ENCODE results near the gene GPSM1.

The GPSM1 gene

DNA sequence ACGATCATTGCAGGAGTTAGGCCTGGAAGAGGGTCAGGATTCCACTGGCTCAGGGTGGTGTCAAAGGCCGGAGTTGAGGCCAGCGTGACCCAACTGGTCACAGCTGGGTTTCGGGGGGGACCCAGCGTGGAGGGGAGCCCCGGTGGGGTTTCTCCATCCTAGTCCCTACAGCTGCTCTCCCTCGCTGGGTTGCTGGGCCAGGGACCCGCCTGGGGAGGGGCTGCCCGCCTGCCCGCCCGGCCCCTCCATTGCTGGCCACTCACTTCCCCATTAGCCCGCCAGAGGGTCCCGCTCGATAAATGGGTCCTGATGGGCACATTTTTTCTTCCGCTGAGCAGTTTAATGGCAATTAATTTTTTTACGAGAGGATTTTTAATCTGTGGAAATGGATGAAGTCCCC lies 32.3 kb upstream of the GPSM1 start:
- ATAC-seq (ENCODE audit: insufficient read depth, low read depth) (no peak), DNase-seq (no peak)
- TF ChIP-seq EZH2 (IDR thresholded peaks at IDR 0.05; ENCODE audit: borderline replicate concordance, low read depth, low read length, severe bottlenecking): no peak
- TF ChIP-seq, protein P1, sequence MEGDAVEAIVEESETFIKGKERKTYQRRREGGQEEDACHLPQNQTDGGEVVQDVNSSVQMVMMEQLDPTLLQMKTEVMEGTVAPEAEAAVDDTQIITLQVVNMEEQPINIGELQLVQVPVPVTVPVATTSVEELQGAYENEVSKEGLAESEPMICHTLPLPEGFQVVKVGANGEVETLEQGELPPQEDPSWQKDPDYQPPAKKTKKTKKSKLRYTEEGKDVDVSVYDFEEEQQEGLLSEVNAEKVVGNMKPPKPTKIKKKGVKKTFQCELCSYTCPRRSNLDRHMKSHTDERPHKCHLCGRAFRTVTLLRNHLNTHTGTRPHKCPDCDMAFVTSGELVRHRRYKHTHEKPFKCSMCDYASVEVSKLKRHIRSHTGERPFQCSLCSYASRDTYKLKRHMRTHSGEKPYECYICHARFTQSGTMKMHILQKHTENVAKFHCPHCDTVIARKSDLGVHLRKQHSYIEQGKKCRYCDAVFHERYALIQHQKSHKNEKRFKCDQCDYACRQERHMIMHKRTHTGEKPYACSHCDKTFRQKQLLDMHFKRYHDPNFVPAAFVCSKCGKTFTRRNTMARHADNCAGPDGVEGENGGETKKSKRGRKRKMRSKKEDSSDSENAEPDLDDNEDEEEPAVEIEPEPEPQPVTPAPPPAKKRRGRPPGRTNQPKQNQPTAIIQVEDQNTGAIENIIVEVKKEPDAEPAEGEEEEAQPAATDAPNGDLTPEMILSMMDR (IDR thresholded peaks at IDR 0.05; ENCODE audit: borderline replicate concordance, extremely low read depth, low read length, poor library complexity, severe bottlenecking): no peak
- Histone ChIP-seq H3K4me3 (ENCODE audit: low read depth in 1 of 2, low read length in 2 of 2) (no peak overlapping the region), H3K27ac (ENCODE audit: low read length) (no peak overlapping the region), H3K4me1 (ENCODE audit: insufficient read depth, low read length) (no peaks in the 10 kb centered on the region), H3K27me3 (ENCODE audit: insufficient read depth, low read length, poor library complexity) (no peaks in the 10 kb centered on the region), H3K4me2 (ENCODE audit: insufficient read depth, low read length) (no peak overlapping the region), H3K9ac (ENCODE audit: low read depth, low read length) (no peak overlapping the region), H4K20me1 (ENCODE audit: insufficient read depth, low read length) (no peaks in the 10 kb centered on the region), H3K79me2 (ENCODE audit: insufficient read depth, low read length) (no peaks in the 10 kb centered on the region), H3K9me3 (ENCODE audit: insufficient read depth, low read length, severe bottlenecking) (peaks cover 3% of the 10 kb centered on the region), H3K36me3 (ENCODE audit: insufficient read depth, low read length) (no peaks in the 10 kb centered on the region), H2AFZ (ENCODE audit: low read depth, low read length) (no peak overlapping the region)

DNA sequence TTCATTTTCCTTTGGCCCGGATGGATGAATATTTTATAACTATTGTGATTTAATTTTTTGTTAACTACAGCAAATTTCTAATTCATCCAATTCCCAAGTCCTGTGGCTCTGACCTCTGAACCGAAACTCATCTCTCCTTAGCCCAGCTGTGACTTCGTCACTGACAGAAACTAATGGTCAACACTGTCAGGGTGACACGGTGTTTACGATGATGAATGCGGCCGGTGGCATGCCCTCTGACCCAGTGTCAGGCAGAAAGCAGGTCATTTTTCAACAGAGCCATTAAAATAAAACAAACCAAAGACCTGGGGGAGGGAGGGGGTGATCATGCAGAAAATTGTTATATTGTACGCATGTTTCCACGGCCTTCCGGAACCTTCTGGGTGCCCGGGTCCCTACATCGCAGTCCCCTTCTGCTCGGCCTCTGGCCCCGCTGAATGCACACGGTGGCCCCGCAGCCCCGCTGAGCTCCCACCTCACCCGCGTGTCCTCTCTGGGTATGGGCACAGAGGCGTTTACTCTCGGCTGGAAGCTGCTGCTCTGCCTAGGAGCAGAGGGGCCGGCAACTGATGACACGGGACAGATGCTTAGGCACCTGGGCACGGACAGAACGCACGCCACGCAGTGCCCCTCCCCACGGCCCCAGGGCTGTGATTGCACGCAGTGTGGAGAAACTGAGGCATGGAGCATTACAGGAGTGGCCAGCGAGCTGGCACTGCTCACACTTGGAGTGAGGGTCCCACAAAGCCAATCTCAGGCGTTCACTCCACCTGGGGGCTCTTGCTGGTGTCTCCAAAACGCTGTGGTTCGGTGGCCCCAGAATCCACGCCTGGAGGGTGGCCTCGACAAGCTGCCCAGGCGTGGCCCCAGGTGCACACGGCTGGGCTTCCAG lies 31.6 kb upstream of the GPSM1 start:
- DNase-seq (no peak), ATAC-seq (ENCODE audit: insufficient read depth, low read depth) (no peak)
- no peak overlapping the region for H3K4me3 ChIP-seq (ENCODE audit: low read depth in 1 of 2, low read length in 2 of 2)
- H3K4me1 ChIP-seq (ENCODE audit: insufficient read depth, low read length): no peaks in the 10 kb centered on the region
- TF ChIP-seq EZH2 (IDR thresholded peaks at IDR 0.05; ENCODE audit: borderline replicate concordance, low read depth, low read length, severe bottlenecking): no peak
- TF ChIP-seq, protein P1 (IDR thresholded peaks at IDR 0.05; ENCODE audit: borderline replicate concordance, extremely low read depth, low read length, poor library complexity, severe bottlenecking): no peak
- H3K27me3 ChIP-seq (ENCODE audit: insufficient read depth, low read length, poor library complexity): no peaks in the 10 kb centered on the region
- no peak overlapping the region for H3K4me2 ChIP-seq (ENCODE audit: insufficient read depth, low read length)
- no peak overlapping the region for H2AFZ ChIP-seq (ENCODE audit: low read depth, low read length)
- no peak overlapping the region for H3K9ac ChIP-seq (ENCODE audit: low read depth, low read length)
- no peak overlapping the region for H3K27ac ChIP-seq (ENCODE audit: low read length)
- peaks cover 3% of the 10 kb centered on the region for H3K9me3 ChIP-seq (ENCODE audit: insufficient read depth, low read length, severe bottlenecking)
- no peaks in the 10 kb centered on the region for H3K36me3 ChIP-seq (ENCODE audit: insufficient read depth, low read length)
- H3K79me2 ChIP-seq (ENCODE audit: insufficient read depth, low read length): no peaks in the 10 kb centered on the region
- H4K20me1 ChIP-seq (ENCODE audit: insufficient read depth, low read length): no peaks in the 10 kb centered on the region

- Histone ChIP-seq H3K27me3 (ENCODE audit: insufficient read depth, low read length, poor library complexity) (no peaks in the 10 kb centered on the region), H3K9me3 (ENCODE audit: insufficient read depth, low read length, severe bottlenecking) (peaks cover 3% of the 10 kb centered on the region), H4K20me1 (ENCODE audit: insufficient read depth, low read length) (no peaks in the 10 kb centered on the region), H3K4me2 (ENCODE audit: insufficient read depth, low read length) (no peak overlapping the region), H3K79me2 (ENCODE audit: insufficient read depth, low read length) (no peaks in the 10 kb centered on the region), H3K4me3 (ENCODE audit: low read depth in 1 of 2, low read length in 2 of 2) (no peak overlapping the region), H3K9ac (ENCODE audit: low read depth, low read length) (no peak overlapping the region), H2AFZ (ENCODE audit: low read depth, low read length) (no peak overlapping the region), H3K4me1 (ENCODE audit: insufficient read depth, low read length) (no peaks in the 10 kb centered on the region), H3K27ac (ENCODE audit: low read length) (no peak overlapping the region), H3K36me3 (ENCODE audit: insufficient read depth, low read length) (no peaks in the 10 kb centered on the region)
- DNase-seq (no peak), ATAC-seq (ENCODE audit: insufficient read depth, low read depth) (no peak)
- TF ChIP-seq EZH2 (IDR thresholded peaks at IDR 0.05; ENCODE audit: borderline replicate concordance, low read depth, low read length, severe bottlenecking): no peak
These were observed 30.8 kb upstream of the GPSM1 start for GRCh38 chr9:136296434-136297015.

DNA sequence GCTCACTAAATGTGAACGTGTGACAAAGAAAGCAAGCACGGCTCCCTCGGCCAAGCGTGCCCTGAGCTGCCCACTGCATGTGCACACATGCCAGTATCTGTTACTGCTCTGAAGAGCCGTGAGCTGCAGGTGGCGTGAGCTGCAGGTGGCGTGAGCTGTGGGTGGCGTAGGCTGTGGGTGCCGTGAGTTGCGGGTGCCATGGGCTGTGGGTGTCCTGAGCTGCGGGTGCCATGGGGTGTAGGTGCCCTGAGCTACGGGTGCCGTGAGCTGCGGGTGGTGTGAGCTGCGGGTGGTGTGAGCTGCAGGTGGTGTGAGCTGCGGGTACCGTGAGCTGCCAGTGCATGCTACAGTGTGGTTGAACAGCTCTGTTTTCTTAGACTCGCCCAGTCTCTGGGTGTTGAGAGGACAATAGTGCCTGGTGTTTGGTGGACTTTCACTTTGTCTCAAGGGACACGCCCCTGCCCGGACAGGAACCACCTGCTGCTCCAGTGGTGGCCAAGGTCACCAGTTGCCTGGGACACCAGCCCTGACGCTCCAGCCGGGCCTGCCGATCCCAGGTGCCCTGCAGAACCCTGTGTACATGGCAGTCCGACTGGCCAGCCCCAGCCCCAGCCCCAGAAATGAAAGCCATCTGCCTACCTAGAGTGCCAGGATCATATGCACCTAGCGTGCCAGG lies 30.2 kb upstream of the GPSM1 start:
- no peak overlapping the region for H2AFZ ChIP-seq (ENCODE audit: low read depth, low read length)
- H3K4me1 ChIP-seq (ENCODE audit: insufficient read depth, low read length): no peaks in the 10 kb centered on the region
- H3K79me2 ChIP-seq (ENCODE audit: insufficient read depth, low read length): no peaks in the 10 kb centered on the region
- no peak for ATAC-seq (ENCODE audit: insufficient read depth, low read depth)
- no peaks in the 10 kb centered on the region for H3K36me3 ChIP-seq (ENCODE audit: insufficient read depth, low read length)
- no peak overlapping the region for H3K27ac ChIP-seq (ENCODE audit: low read length)
- no peak overlapping the region for H3K4me3 ChIP-seq (ENCODE audit: low read depth in 1 of 2, low read length in 2 of 2)
- TF ChIP-seq EZH2 (IDR thresholded peaks at IDR 0.05; ENCODE audit: borderline replicate concordance, low read depth, low read length, severe bottlenecking): no peak
- TF ChIP-seq, protein P1 (IDR thresholded peaks at IDR 0.05; ENCODE audit: borderline replicate concordance, extremely low read depth, low read length, poor library complexity, severe bottlenecking): no peak
- peaks cover 3% of the 10 kb centered on the region for H3K9me3 ChIP-seq (ENCODE audit: insufficient read depth, low read length, severe bottlenecking)
- H3K27me3 ChIP-seq (ENCODE audit: insufficient read depth, low read length, poor library complexity): no peaks in the 10 kb centered on the region
- H4K20me1 ChIP-seq (ENCODE audit: insufficient read depth, low read length): no peaks in the 10 kb centered on the region
- H3K9ac ChIP-seq (ENCODE audit: low read depth, low read length): no peak overlapping the region
- DNase-seq: no peak
- H3K4me2 ChIP-seq (ENCODE audit: insufficient read depth, low read length): no peak overlapping the region

Measured in DND-41 (cell line).